Lung (tissue), 12 donors: ENCODE data around the gene CCDC60. TPM values are rescaled to one million over a fixed set of nuclear protein-coding genes. Genes with fewer than 3 reads are reported as not detected.

Source experiments
- ATAC-seq: fragments of 200-7000 bp; cut with Tn5 transposase; one replicate; pipeline ENCODE4 v1.9.1; 2020; ENCODE audit warnings: moderate number of reproducible peaks; ENCODE audit not compliant: insufficient read depth, low FRiP score
- DNase-seq, 3 donors: peaks; one replicate each; pipeline ENCODE4 v3.0.0-alpha.2; 2013 to 2017
- H3K27ac ChIP-seq, 2 donors: one replicate each; pipeline ENCODE4 v1.5.1; 2013; ENCODE audit warnings: mild to moderate bottlenecking in 2 of 2, moderate library complexity in 2 of 2, control low read depth in 1 of 2, inconsistent platforms in 1 of 2, low read depth in 1 of 2, low read length in 1 of 2
- H3K27me3 ChIP-seq, 3 donors: one replicate each; pipeline ENCODE4 v1.5.1; 2013; ENCODE audit warnings: low read length in 2 of 3; ENCODE audit not compliant: control insufficient read depth in 3 of 3, insufficient read depth in 3 of 3
- H3K36me3 ChIP-seq, 4 donors: one replicate each; pipeline ENCODE4 v1.5.1; 2013; ENCODE audit warnings: low read length in 4 of 4, mild to moderate bottlenecking in 1 of 4, moderate library complexity in 1 of 4; ENCODE audit not compliant: control insufficient read depth in 4 of 4, insufficient read depth in 4 of 4
- H3K4me1 ChIP-seq, 5 donors: one replicate each; pipeline ENCODE4 v1.5.1; 2013; ENCODE audit warnings: low read length in 5 of 5, mild to moderate bottlenecking in 2 of 5, moderate library complexity in 1 of 5; ENCODE audit not compliant: control insufficient read depth in 5 of 5, insufficient read depth in 5 of 5
- H3K4me3 ChIP-seq: one replicate; pipeline ENCODE4 v1.5.1; 2013; ENCODE audit warnings: mild to moderate bottlenecking, control low read depth, moderate library complexity
- H3K9ac ChIP-seq, 2 donors: one replicate each; pipeline ENCODE4 v1.5.1; 2013; ENCODE audit warnings: low read length in 2 of 2, control low read depth in 1 of 2; ENCODE audit not compliant: insufficient read depth in 1 of 2
- H3K9me3 ChIP-seq, 4 donors: one replicate each; pipeline ENCODE4 v1.5.1; 2013; ENCODE audit warnings: low read length in 3 of 4, mild to moderate bottlenecking in 1 of 4, moderate library complexity in 1 of 4; ENCODE audit not compliant: control insufficient read depth in 4 of 4, insufficient read depth in 3 of 4
- CTCF ChIP-seq: IDR thresholded peaks from 2 replicates; pipeline ENCODE4 v1.5.1; 2012; ENCODE audit warnings: mild to moderate bottlenecking; ENCODE audit errors: control extremely low read depth, extremely low read depth
- WGBS, 2 donors: extraction: QIAGEN DNeasy Blood & Tissue Kit; methylation state at CpG; one replicate each; pipeline ENCODE4 v1.1.7; 2013; 5-methylcytosine and 5-hydroxymethylcytosine counted together
- polyA plus RNA-seq, 2 donors: library from polyadenylated mRNA; stranded (reverse); fragments of 200-250 nt; gene quantifications; one replicate each; pipeline ENCODE4 v1.2.1, GENCODE V29; 2013
- total RNA-seq, 2 donors: library from RNA; depleted of rRNA in 1 of 2; stranded (reverse); fragments of >200 nt in 1 of 2; gene quantifications; one replicate each; pipeline ENCODE4 v1.2.1, GENCODE V29; 2014 to 2021
- donor health status: control.
- donor health status: control.
- donor health status: Bipolar disorder and iron deficiency.
- donor health status: healthy.
- donor health status: DM: yes; HTN: yes; CAD: no.

The CCDC60 gene
- total and polyA plus RNA-seq, 4 donors = 2.1 to 7.6 (median 3.5) TPM

DNA sequence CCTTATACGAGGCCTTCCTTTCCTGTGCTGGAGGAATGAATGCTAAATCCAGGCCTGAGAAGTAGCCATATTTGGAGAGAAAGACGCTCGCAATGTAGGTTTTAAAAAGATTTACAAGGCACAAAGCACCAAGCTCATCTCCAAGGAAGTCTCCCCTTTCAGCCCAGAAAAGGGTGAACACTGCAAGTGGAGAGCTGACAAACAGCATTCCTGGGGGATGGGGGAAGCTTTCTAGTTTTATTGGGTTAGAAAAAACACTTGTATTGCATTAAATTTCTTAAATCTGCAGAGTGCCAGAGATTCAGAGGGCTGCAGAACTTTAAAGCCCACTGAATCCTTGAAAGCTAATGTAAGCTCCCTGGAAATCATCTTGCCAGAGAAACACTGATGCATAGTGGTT, 34.6 kb downstream of the CCDC60 start:
- ATAC-seq (no peak), DNase-seq (no peak)
- peaks cover 0 to 39% (median 11%) of the 10 kb centered on the region in 5 donors for H3K4me1 ChIP-seq
- no peaks in the 10 kb centered on the region for H3K36me3 ChIP-seq
- 79 to 87% methylated on average over 3 of the region's 3 CpGs for WGBS, 2 donors
- H3K27ac ChIP-seq = no peak overlapping the region
- H3K27me3 ChIP-seq = peaks cover 0 to under 1% (median 0%) of the 10 kb centered on the region in 3 donors
- H3K4me3 ChIP-seq = no peak overlapping the region
- TF ChIP-seq CTCF = no peak
- H3K9me3 ChIP-seq = no peaks in the 10 kb centered on the region
- H3K9ac ChIP-seq = no peak overlapping the region

GRCh38 chr12:119369907-119370546, 35.5 kb downstream of the CCDC60 start:
- 63 to 75% methylated on average over 10 of the region's 10 CpGs for WGBS, 2 donors
- ATAC-seq (no peak), DNase-seq (no peak)
- TF ChIP-seq CTCF = no peak
- Histone ChIP-seq H3K9me3 (no peaks in the 10 kb centered on the region), H3K27me3 (no peaks in the 10 kb centered on the region), H3K27ac (no peak overlapping the region), H3K9ac (no peak overlapping the region), H3K4me3 (no peak overlapping the region), H3K36me3 (no peaks in the 10 kb centered on the region), H3K4me1 (peaks cover 2 to 46% (median 11%) of the 10 kb centered on the region in 5 donors)

DNA sequence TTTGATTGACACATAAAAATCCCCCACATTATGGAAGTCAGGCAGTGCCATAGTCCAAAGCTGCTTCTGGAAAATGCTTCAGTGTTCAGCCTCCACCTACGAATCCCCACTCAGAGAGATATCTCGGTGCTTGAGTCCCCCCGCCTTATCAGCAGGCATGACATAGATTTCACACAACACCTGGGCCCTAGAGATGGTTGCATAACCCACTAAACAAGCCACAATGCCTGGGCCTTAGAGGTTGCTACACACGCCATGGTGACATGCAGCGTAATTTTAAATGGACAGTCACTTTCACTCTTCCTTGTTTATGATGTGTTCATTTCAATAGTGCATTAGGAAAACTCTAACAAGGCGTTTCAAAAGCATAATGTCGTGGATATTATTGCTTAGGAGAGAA, 38.0 kb downstream of the CCDC60 start:
- Histone ChIP-seq H3K9ac (peak overlapping the region in 1 of 2 donors; percentile 14), H3K36me3 (no peaks in the 10 kb centered on the region), H3K27ac (no peak overlapping the region), H3K4me1 (peaks cover 7 to 63% (median 11%) of the 10 kb centered on the region in 5 donors), H3K27me3 (no peaks in the 10 kb centered on the region), H3K4me3 (no peak overlapping the region), H3K9me3 (no peaks in the 10 kb centered on the region)
- ATAC-seq = no peak
- no peak for TF ChIP-seq CTCF
- DNase-seq = peak; percentile 66 to 90 (median 82)
- WGBS, 2 donors = 42 to 67% methylated on average over 7 of the region's 7 CpGs

DNA sequence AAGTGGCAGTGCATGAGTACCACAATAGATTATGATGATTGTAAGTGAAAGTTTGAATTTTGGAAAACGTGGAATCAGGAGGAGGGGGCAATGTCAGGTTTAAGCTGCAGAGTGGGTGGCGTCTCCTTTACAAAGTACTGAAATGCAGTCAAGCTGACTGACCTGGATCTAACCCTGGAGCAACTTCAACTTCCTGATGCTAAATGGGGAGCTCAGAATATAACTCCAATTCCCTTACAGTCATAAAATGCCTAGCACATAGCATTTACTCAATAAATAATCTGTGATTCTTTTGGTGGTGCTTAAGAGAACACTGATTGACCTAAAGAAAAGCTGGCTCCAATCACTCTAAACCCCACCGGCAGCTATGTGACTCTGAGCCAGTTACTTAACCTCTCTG, 38.5 kb downstream of the CCDC60 start:
- 61 to 71% methylated on average over 3 of the region's 3 CpGs for WGBS, 2 donors
- DNase-seq (peak in 2 of 3 donors; percentile 54 to 75), ATAC-seq (no peak)
- peaks cover 7 to 63% (median 11%) of the 10 kb centered on the region in 5 donors for H3K4me1 ChIP-seq
- no peak overlapping the region for H3K9ac ChIP-seq
- no peaks in the 10 kb centered on the region for H3K27me3 ChIP-seq
- peak overlapping the region in 1 of 2 donors; percentile 55 for H3K27ac ChIP-seq
- no peaks in the 10 kb centered on the region for H3K36me3 ChIP-seq
- no peak for TF ChIP-seq CTCF
- no peaks in the 10 kb centered on the region for H3K9me3 ChIP-seq
- H3K4me3 ChIP-seq = no peak overlapping the region
